Inflammatory macrophage treated with lipopolysaccharide for 1 hour (primary cell): ENCODE data around the gene SPPL2B.

Experiments used
- DNase-seq, 2 donors: peaks; one replicate each; pipeline ENCODE4 v3.0.0-alpha.2; 2020 to 2022

The SPPL2B gene

DNA sequence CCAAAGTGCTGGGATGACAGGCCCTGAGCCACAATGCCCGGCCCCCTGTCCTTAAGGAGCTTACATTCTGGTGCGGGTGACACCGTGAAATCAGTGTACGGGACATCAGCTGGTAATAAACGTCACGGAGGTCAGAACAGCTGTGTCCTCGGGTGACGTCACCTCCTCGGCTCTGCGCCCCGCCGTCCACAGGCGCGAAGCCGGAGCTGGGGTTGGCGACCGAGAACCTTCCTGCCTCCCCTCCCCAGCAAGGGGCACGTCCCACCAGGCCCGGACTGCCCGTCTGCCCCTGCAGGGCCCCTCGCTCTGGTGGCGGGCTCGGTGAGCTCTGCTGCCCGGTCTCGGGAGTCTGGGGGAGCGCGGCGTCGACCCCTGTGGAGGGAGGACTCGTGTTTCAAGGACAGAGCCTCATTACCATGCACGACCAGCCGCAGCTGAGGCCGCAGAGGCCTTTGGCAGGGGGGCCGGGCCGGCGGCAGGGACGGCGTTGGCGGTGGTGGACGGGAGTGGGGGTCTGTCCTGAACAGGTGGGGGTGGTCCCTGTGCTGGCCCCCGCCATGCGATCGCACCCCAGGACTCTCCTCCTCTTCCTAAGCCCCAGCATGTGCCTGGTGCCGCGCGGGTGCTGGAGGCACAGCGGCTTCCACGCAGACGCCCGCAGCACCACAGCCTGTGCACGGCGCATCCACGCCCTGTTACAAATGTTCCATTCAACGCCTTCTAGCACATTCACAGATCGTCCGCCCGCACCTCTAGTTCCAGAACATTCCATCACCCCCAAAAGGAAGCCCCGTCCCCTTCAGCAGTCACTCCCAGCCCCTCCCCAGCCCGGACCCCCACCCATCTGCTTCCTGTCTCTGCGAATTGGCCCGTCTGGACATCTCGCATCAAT, 25.9 kb upstream of the SPPL2B start:
- DNase-seq = peak; percentile 8 to 22

DNA sequence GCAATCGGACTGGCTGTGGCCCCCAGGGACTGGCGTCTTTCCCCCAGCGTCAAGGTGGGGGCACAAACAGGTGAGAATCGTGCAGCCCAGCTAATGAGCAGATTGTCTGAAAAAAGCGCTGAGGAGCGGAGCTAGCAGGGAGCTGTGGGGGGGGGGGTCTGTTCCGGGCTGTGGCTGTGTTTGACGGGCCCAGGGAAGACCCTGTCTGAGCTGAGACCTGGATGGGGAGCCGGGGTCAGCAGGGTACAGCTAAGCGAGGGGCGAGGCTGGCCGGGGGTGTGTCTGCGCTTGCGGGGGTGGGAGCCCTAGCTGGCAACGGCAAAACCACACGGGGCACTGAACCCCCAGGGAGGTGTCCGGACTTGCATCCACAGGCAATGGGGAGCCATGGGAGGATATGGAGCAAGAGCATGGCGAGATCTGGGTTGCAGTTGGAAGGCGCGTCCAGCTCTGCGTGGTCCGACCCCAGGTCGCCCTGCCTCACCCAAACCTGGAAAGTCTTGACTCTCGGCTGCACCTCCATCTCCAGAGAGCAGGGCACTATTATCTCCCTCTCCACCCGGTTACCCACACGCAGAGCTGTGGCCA, 25.2 kb upstream of the SPPL2B start:
- DNase-seq = no peak

DNA sequence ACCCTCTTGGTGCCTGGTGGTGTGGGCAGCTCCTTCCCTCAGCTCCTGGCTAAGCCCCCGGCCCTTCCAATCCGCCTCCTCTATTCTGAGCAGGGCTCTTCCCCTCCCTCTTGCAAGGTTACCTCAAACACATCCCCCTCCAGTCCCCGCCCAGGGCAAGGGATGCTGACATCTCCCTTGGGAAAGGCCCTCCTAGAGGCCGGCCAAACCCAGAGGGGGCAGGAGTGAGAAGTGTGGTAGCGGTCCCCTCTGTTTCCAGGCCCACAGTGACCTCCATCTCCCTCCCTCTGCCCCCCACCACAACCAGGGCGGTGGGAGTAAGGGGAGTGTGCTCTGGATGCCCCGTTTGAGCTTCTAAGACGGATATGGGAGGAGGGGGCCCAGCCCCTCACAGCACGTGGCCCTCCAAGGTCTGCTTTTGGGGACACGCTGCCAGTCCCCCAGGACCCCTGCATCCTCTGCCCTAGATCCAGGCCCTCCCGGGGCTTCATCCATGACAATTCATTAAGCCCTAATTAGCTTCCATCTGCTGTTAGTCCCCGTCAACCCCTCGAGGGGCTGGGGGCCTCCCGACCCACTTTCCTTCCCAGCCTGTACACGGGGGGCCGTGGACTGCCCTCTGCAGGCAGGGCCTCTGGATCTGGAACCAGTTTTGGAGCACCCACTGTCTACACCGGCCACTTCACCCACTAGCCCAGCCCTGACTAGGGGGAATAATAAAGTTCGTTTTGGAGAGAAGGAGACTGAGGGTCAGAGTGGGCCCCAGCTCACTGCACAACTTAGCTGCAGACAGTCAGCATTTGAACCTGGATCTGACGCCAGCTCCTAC, 22.8 kb upstream of the SPPL2B start:
- DNase-seq = no peak

DNA sequence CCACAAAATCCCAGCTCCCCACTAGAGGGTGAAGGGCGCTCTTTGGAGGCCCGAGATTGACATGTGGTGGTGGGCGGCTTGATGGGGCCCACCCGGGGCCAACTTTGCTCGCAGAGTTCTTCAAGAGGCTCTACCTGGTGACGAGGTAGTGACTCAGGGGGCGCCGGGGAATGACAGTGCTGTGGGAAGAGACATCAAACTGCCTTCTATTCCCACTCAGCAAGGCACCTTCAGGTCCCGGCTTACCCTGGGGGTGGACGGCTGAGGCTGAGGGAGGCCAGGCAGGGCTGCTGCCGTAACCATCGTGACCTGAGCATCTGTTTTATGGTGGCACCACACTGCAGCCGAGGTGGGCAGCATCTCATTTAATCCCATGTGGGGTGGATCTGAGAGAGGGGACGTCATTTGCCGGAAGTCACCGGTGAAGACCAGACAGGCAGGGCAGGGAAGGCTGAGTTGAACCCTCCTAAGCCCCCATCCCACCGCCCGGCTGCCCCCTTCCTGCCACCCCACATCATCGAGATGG, 22.1 kb upstream of the SPPL2B start:
- no peak for DNase-seq

DNA sequence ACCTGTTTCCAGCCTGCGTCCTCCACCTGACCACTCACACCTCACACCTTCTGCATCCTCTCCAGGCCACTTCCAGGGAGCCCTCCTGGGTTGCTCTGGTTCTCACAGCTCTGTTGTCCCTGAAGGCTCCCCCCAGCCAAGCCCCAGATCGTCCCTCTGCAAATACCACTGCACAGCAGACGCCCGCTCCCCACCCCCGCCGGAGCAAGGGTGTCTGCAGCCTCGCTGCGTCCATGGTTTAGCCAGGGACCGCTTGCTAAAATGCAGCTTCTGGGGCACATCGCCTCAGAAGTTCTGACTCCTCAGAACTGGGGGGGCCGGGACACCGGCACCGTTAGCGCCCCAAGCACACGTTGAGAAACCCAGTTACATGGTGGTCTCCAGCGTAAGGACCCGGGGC, 21.5 kb upstream of the SPPL2B start:
- DNase-seq = no peak

DNA sequence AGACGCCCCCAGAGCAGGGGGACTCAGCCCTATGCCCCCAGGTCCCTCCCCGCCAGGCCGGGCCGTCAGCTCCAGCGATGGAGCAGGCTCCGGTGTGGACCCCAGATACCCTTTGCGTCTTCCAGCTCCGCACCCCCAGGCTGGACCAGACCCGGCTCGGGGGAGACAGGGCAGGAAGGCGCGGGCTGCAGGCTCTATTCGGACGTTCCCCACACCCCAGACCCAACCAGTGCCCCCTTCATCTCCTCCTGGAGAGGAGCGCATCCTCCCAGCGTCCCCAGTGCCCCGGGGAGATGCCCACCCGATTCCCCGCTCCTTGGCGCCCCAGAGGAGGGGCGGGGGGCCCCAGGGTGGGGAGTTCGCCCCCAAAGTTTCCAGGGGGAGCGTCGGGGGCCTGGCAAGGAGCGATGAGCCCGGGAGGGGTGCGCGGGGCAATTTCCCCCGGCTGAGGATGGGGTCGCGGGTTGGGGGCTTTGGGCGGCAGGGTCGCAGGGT, 20.9 kb upstream of the SPPL2B start:
- no peak for DNase-seq

DNA sequence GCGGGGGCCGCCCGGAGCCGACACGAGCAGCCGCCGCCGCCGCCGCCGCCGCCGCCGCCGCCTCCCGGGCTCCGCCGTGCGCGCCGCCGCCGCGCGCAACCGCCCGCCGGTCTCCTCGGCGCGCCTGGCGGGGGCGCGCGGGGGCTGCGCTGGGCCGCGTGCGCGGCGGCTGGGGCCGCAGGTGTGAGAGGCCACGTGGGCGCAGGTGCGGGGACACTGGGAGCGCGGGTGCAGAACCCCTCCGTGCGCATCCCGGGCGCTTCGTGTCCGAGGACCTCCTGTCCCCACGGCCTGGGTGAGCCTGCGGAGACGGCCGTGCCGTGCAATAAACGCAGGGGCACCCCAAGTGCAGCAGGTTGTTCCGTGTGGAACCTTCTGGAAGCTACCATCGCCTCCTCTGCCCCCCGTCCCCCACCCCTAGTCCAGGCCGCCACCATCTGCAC, 20.3 kb upstream of the SPPL2B start, which contains the start of gene LINGO3:
Gene LINGO3, minus strand, starts transcription at position 41 of the 443 bp plus-strand sequence. CDS start 16,378 bp downstream, outside the sequence.
- DNase-seq = no peak

DNA sequence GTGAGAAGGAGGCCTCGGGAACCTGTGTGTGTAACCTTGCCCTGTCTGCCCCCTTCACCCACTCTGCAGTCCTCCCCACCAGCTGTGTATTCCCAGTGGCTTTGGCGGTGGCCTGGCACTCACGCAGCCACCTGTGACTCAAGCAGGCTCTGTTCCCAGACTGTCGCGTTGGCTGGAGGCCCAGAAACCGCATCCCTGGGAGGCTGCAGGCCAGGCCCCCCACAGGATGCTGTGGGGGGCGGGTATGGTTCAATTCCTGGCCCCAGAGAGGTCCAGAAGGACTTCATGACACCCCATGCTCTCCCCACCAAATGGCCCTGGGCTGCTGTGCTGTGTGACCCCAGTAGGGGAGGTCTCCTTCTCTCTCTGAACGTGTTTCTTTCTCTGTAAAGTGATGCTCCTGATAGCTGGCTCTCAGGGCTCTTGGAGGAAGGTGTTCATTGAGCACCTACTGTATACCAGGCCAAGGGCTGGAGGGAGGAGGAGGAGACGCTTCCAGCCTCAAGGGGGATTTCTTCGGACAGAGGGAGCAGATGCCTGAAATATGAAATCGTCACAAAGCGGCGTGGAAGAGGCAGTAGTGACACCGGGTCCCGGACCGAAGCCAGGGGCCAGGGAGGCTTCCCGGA, 18.6 kb upstream of the SPPL2B start:
- DNase-seq = no peak

DNA sequence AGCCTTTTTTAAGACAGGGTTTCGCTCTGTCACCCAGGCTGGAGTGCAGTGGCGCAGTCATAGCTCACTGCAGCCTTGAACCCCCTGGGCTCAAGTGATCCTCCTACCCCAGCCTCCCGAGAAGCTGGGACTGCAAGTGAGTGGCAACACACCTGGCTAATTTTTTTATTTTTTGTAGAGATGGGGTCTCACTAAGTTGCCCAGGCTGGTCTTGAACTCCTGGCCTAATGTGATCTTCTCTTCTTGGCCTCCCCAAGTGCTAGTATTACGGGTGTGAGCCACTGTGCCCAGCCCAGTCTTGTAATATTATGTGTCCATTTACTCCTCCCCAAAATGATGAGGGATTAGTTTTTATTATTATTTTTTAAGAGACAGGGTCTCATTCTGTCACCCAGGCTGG, 17.4 kb upstream of the SPPL2B start:
- no peak for DNase-seq

DNA sequence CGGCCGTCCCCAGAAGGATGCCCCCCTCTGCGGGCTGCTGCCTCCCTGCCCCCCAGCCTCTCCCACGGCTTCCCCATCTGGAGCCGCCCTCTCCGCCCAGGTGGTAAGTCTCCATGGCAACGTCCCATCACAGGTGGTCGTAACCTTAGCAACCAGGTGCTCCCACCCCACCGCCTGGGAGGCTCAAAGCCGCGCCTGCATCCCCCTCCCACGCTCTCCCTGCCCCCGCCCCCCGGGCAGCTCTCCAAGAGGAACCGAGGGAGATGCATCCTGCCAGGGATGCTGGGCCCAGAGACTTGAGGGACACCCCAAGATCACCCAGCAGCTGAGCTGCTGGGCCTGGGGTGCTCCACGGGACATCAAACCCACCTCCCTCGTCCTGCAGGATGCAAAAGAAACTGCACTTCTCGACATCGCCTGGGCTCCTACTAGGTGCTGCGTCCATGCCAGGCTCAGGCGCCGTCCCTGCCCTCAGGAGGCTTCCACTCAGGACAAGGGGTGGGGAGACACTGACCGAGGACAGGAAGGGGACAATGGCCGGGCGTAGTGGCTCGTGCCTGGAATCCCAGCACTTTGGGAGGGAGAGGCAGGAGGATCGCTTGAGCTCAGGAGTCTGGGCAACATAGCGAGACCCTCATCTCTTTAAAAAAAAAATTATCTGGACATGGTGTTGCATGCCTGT, 15.5 kb upstream of the SPPL2B start:
- DNase-seq = no peak

DNA sequence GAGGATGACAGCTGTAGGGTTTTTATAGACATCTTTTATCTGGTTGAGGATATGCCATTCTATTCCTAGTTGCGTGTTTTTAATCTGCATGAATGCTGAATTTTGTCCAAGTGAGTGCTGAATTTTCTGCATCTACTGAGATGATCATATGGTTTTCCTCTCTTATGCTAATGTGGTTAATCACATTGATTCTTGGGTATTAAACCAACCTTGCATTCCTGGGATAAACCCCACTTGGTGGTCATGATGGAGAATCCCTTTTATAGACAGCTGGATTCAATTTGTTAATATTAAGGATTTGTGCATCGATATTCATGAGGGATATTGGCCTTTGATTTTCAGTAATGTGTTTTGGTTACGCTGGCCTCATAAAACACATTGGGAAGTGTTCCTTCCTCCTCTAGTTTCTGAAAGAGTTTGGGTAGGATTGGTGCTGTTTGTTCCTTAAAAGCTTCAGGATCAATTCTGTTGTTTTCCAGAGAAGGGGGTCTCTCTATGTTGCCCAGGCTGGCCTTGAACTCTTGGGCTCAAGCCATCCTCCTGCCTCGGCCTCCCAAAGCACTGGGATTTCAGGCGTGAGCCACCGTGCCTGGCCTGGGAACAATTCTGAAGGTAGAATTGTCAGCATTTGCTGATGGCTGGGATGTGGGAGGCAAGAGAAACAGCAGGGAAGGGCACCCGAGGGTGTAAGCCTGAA, 13.2 kb upstream of the SPPL2B start:
- no peak for DNase-seq

DNA sequence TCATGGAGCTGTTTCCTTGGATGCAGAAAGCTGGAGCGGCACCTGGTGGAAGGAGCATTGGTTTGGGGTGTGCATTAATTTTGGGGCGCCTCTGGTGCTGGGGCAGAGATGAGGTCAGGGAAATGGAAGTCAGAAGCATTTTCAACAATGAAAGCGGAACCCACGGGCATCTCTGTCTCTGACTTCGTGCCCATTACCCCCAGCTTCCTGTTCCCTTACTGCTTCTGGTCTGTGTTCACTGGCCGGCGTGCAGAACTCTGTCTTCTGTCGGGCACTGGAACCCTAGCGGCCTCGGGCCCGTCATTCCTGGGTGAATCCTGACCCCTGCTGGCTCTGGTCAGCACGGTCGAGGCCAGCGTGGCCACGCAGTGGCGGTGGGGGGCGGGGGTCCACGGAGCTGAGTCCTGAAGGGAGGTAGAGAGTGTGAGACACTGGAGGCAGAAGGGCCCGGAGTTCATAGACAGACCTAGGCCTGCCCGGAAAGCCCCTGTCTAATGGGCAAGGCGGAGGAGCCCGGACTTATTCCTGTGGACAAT, 12.6 kb upstream of the SPPL2B start:
- peak; percentile 68 to 88 for DNase-seq

DNA sequence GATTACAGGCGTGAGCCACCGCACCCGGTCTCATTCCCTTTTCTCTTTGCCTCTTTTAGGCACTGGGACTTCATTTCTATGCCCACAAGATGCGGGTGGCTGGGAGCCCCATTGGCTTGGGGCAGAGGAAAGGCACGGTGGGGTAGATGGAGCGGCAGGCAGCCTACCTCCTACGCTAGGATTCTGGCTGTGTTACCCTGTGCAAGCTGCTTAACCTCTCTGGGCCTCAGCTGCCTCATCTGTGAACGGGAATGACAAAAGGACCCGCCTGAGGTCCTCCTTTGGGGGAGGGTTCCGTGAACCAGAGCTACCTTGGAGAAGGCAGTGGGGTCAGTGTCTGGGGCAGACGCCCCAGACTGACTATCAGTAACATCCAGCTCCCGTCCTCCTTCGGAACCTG, 11.2 kb upstream of the SPPL2B start:
- no peak for DNase-seq

DNA sequence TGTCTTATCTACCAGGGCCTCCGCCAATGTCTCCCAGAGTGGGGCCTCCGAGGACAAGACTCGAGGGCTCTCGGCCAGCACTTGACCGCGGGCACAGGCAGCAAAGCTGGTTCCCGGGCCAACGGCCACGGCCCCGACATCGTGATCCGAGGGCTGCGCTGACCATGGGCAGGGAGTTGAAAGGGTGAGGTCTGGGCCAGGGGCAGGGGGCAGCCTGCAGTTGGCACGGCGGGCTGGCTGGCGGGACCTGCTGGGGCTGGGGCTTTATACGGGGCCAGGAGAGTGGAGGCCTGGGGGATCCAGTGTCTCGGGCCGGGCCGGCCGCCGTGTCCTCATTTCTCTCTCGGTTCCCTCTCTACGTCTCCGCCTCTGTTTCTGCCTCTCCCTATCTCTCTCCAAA, 10.7 kb upstream of the SPPL2B start:
- DNase-seq = no peak

DNA sequence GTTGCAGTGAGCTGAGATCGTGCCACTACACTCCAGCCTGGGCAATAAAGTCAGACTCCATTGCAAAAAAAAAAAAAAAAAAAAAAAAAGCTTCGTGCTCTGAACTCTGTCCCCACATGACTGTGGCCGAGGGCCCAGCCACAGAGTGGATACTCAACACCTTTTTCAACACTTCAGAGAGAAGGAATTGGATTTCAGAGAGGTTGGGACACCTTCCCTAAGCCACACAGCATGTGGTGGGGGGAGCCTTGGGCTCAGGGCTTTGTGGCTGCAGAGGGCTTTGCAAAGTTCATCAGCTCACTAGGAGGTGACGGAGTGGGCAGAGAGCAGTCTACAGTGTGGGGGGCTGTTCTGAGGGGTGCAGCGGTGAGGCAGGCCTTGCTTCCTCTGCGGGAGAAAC, 9.6 kb upstream of the SPPL2B start:
- no peak for DNase-seq

DNA sequence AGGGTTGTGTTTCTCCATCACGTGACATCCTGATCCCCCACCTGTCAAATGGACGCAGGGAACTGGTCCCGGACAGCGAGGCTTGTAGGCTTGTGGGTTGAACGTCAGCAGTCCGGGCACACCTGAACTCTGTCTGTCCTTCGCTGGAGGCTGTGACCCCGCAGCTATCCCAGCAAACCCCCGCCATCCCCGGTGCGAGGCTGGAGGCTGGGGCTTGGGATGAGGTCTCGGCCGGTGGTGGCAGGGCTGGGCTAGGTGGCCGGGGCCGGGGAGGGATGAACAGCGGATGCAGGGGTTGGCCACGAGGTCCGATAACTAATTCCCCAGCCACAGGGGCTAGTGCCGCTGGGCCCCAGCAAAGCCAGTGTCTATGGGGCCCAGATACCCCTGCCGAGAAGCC, 8.9 kb upstream of the SPPL2B start:
- no peak for DNase-seq

DNA sequence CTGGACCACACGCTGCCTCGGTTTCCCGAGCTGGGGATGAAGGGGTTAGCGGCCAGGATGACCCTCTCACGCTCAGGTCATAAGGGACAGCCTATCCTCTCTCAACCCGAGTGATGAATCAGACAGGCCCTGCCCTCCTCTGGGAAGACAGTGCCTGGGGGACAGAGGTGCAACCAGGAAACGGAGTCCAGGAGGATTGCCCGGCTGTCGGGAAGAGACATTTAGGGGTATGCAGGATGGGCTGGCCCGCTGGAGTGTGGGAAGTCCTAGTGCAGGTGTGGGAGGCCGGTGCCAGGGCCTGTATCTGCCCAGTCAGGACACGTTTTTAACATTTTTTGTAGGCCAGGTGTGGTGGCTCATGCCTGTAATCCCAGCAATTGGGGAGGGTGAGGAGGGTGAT, 8.4 kb upstream of the SPPL2B start:
- no peak for DNase-seq

DNA sequence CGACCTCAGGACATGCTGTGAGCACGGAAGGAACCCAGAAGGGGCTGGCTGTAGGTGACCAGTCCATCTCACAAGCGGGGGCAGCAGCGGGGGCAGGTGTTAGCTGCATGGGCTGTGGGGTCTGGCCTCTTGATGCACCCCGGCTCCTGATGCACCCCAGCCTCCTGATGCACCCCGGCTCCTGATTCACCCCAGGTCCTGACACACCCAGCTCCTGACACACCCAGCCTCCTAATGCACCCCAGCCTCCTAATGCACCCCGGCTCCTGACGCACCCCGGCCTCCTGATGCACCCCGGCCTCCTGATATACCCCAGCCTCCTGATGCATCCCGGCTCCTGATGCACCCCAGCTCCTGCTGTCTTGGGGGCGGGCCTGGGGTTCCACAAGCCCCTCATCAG, 7.5 kb upstream of the SPPL2B start:
- DNase-seq = no peak

DNA sequence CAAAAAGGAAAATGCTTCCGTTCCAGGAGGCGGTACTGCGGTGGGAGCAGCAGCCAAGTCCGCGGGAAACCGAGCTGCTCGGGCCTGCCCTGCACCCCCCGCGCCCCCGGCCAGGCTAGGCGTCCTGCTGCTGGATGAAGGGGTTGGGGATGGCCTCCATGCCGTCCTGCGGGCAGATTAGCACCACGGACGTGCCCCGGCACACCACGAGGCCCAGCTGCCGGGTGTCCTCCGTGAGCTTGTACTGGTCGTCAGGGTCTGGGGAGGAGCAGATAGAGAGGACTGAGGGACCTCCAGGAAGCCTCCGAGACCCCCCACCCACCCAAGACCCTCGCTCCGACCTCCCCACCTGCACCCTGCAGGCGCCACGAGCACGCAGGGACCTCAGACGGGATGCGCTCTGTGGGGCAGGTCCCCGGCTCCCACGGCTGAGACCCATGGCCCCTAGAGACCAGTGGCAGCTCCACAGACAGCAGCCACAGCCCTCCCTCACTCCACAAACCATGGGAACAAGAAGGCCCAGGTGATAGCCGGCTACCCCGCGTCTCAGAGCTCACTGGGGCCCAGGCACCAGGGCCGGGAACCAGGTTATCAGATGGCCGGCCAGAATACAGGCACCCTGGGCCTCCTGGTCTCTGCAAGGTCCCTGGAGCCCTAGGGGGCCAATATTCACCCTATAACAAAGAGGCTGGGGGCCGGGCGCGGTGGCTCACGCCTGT, 6.8 kb upstream of the SPPL2B start:
- no peak for DNase-seq

DNA sequence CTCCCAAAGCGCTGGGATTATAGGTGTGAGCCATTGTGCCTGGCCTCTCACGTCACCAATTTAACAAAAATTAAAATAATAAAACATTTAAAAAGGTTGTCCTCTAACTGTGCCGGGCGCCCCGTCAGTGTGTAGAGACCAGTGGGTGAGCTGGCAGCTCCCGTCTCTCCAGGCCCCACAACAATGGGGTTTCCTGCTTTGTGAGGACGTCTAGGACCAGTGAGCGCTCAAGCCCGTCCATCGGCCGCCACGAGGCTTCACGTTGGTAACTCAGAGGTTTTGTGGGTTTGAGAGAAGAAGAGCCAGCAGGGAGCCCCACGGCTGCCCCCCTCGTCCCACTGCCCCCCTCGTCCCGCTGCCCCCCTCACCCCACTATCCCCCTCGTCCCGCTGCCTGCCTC, 4.8 kb upstream of the SPPL2B start:
- no peak for DNase-seq
